HG03469 (cell line): ENCODE results near the gene CASP4.
"Not testable (repeated sequence)": the region's sequence is repeated elsewhere in the genome, so short reads cannot be mapped to it uniquely, and the experiment has no call there.

Experiments
- ATAC-seq: cut with Tn5 transposase; IDR thresholded peaks from one replicate; pipeline ENCODE4 v1.9.1; 2021; ENCODE audit warnings: mild to moderate bottlenecking, moderate library complexity, moderate number of reproducible peaks; ENCODE audit not compliant: unreplicated experiment

The CASP4 gene

GRCh38 chr11:104968355-104968855 lies at the start of gene CASP4:
Gene CASP4, minus strand, starts transcription at chr11:104968574. Its CDS starts 49 bp downstream, at chr11:104968525.
- ATAC-seq, result peak; percentile 85

DNA sequence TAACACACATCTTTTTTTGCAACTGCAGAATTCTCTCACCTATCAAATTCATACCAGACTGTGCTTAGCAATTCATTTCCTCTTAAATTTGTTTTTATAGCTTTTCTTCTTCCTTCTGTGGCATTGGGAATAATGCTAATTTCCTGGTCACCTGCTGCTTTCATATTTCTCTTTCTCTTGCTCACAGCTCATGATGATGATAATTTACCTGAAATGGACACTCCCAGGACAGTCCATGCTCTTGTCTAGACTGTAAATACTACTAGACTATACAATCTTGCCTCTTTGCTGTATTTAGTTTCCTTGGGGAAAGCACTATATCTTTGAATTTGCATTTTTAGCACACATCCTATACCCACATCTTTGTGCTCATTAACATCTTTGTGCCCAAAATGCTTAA lies 39.1 kb upstream of the CASP4 start:
- ATAC-seq, result no peak

DNA sequence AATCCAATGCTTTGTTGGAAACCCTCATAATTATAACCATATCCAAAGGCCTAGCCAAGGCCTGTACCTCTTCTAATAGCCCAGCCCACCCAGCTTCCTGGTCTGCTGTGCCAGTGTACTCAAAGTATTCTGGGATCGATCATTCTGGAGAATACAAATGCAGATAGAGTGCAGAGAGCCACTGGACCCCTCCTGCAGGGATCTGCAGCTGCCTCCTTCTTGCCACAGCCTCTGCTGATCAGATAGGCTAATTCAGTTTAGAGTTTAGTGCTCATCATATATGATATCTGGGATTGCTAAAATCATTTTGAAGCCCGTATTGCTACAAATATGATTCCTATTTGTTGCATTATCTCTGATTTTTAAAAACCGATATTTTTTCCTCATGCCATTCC lies 37.1 kb upstream of the CASP4 start:
- no peak for ATAC-seq

DNA sequence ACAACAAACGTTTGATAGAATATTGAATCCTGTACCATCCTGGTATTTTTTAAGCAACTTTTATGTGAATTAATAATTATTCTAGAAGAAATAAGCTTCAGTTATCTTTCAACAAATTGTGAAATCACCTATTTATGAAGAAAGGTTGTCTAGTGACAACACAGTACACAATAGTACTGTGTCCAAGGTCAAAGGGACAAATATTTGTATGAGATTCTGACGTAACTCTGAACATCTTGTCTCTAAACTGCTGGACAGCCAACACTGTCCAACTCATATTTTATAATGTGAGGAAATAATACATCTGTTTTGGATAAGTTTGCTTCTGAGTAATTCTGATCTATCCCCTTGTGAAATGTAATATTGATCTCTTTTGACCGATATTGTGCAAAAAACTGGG lies 35.6 kb upstream of the CASP4 start:
- no peak for ATAC-seq

DNA sequence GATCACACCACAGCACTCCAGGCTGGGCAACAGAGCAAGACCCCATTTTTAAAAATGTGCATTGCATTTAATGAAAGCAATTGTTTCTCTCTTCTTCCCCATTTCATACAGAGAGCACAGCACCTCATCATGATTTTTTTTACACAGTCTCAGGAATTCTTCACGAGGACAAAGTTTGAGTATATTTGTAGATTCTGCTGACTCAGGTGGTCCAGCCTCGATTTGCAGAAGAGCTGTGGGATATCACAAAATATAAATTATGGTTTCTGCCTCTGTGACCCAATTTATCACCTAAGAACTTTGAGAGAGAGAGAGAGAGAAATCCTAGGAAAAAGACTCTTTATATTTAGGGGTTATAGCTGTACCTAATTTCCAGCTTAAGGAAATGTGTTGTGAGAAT lies 34.8 kb upstream of the CASP4 start:
- no peak for ATAC-seq

GRCh38 chr11:105000797-105001196 lies 32.4 kb upstream of the CASP4 start:
- ATAC-seq, result peak; percentile 94

DNA sequence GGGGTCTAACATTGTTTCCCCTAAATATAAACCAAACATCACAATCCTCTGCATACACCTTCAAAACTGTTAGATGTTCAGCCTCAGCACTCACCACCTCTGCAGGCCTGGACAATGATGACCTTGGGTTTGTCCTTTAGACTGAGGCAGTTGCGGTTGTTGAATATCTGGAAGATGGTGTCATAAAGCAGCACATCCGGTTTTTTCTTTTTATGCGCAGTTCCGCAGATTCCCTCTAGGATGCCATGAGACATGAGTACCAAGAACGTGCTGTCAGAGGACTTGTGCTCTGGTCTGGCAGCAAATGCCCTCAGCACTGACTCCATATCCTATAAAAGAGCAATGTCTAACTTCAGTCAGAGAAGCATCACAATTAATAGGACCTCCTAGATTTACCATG lies 31.8 kb upstream of the CASP4 start:
- no peak for ATAC-seq

GRCh38 chr11:104999721-105000120 lies 31.3 kb upstream of the CASP4 start:
- ATAC-seq, result no peak

DNA sequence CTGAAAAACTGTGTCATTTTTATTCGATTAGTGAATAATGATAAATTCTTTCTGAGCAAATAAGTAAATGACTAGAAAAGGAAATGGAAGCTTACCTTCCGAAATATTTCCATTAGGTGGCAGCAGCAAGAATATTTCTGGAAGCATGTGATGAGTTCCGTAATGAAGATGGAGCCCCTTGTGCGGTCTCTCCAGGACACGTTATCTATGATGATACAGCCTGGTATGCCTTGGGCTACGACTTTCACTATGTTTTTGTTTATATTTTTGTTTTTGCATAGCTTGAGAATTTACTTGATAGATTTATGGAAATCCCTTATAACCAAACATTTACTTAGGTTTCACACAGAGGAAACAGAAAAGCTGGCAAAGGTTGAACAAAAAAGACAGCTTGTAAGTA lies 28.9 kb upstream of the CASP4 start:
- no peak for ATAC-seq

DNA sequence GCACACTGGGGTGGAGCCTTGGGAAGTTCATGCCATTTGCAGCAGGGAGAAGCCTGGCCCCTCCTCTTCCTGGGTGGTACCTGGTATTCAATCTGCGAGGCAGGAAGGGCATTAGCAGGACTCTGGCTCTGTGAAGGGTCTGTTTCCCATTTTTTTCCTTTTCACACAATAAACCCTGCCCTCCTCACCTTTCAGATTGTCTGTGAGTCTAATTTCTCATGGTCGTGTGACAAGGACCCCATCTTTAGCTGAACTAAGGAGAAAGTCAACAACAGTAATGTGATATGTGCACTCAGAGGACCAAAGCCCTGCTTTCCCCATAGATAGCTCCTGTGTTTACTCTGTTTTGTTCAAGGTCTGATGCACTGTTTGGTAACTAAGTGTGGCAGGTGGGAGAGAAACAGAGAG lies 26.6 kb upstream of the CASP4 start:
- no peak for ATAC-seq

DNA sequence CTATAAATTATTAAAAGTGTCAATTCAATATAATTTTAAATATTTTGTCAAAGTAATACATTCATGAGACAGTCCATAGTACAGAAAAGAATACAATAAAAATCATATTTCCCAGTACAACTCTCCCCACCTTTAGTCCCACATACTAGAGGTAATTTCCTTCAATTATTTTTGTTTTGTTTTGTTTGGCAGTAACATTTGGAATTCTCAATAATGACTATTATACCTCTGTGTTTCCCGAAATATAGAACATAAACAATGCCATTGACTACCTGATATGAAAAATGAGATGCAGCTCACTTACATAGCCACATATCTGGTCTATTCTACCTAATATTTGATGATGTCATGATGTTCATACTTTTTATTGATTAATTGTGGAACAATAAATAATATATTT lies 24.4 kb upstream of the CASP4 start:
- no peak for ATAC-seq

GRCh38 chr11:104991994-104992393 lies 23.6 kb upstream of the CASP4 start:
- ATAC-seq, result no peak

GRCh38 chr11:104984808-104985207 lies 16.4 kb upstream of the CASP4 start:
- no peak for ATAC-seq

GRCh38 chr11:104979839-104980238 lies 11.5 kb upstream of the CASP4 start:
- no peak for ATAC-seq

DNA sequence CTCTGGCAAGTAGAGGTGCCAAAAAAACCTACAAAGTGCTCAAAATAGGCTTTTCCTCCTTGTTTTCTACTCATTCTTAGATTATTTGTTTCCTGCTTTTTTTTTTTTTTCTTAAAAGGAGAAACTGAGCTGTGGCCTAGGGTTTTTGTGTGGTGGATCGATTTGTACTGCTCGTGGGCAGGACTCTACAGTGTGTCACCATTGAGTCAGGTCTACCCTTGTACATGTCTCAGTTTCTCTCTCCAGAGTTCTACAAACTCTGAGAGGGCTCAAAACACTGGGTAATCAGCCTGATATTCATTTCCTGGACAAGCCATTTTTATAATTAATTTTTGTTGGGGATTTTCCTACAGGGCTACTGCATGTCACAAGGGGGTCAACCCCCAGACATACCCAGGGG lies 5.2 kb upstream of the CASP4 start:
- ATAC-seq, result no peak

- not testable (repeated sequence) for ATAC-seq
These were observed 4.5 kb upstream of the CASP4 start for GRCh38 chr11:104972924-104973323.

- no peak for ATAC-seq
These were observed 2.4 kb upstream of the CASP4 start for GRCh38 chr11:104970756-104971155.

GRCh38 chr11:104968856-104969776 lies 742 bp upstream of the CASP4 start:
- ATAC-seq, result no peak

- ATAC-seq, result no peak
These were observed 630 bp downstream of the CASP4 start for GRCh38 chr11:104967534-104968354.

- ATAC-seq, result no peak
These were observed 2.6 kb downstream of the CASP4 start for GRCh38 chr11:104965735-104966134.

DNA sequence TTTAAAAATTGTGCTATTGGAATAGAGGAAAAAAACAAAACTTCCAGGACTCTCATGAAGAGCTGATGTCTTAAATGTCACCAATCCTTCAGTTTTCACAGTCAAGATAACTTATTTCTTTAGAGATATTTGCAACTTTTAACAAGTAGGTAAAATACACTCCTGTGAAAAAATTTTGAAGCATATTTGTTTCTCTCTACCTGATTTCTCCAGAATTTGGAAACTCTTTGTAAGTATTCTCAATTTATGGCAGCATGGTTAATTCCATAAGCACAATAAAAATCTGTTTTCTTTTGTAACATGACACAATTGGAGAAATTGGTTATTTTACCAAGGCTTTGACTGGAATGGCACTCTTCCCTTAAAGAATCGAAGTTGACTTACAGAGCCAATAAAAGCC lies 4.1 kb downstream of the CASP4 start:
- no peak for ATAC-seq

DNA sequence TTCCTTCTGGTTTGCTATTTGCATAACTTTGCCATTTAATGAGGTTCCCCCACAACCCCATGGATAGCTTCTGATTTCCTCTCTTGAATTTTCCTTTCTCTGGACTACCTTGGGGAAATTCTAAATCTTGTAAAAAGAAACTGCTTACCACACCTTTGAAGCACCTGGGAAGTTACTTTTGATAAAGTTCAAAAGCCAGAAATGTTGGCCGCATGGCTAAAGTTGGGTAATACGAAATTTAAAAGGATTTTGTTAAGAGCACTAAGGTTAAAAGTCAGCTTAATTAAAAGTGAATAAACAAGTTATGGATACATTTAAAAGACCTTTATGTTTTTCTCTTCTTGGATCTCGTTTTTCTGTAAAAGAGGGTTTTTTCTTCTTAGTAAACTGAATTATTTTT lies 5.5 kb downstream of the CASP4 start:
- no peak for ATAC-seq
